BLaER1 (cell line): Measurements from ENCODE around the gene LMBR1.

Source experiments
- H3K27ac ChIP-seq: shearing (Covaris generic); formaldehyde crosslinking; 2 replicates; pipeline ENCODE4 v1.8.1; 2022
- H3K27me3 ChIP-seq: shearing (Covaris generic); formaldehyde crosslinking; 2 replicates; pipeline ENCODE4 v1.8.1; 2022
- H3K36me3 ChIP-seq: shearing (Covaris generic); formaldehyde crosslinking; 2 replicates; pipeline ENCODE4 v1.8.1; 2022
- H3K4me1 ChIP-seq: shearing (Covaris generic); formaldehyde crosslinking; 2 replicates; pipeline ENCODE4 v1.8.1; 2022
- H3K4me2 ChIP-seq: shearing (Covaris generic); formaldehyde crosslinking; 2 replicates; pipeline ENCODE4 v1.8.1; 2022
- H3K4me3 ChIP-seq: shearing (Covaris generic); formaldehyde crosslinking; 2 replicates; pipeline ENCODE4 v1.8.1; 2022
- H3K9ac ChIP-seq: shearing (Covaris generic); formaldehyde crosslinking; 2 replicates; pipeline ENCODE4 v1.8.1; 2022
- H3K9me3 ChIP-seq: shearing (Covaris generic); formaldehyde crosslinking; 2 replicates; pipeline ENCODE4 v1.8.1; 2022
- H4K20me1 ChIP-seq: shearing (Covaris generic); formaldehyde crosslinking; 2 replicates; pipeline ENCODE4 v1.8.1; 2022
- Cebpa-rat ChIP-seq: shearing (Covaris generic); IDR thresholded peaks from 2 replicates; pipeline ENCODE4 v1.8.1; 2022

Gene LMBR1

GRCh38 chr7:156781972-156782371 lies 111.0 kb downstream of the LMBR1 start:
- no peak overlapping the region for H3K27ac ChIP-seq
- no peaks in the 10 kb centered on the region for H3K27me3 ChIP-seq
- H3K36me3 ChIP-seq = peaks cover 17% of the 10 kb centered on the region
- H3K9ac ChIP-seq = no peak overlapping the region
- H4K20me1 ChIP-seq = no peaks in the 10 kb centered on the region
- peaks cover 11% of the 10 kb centered on the region for H3K4me1 ChIP-seq
- no peak overlapping the region for H3K4me2 ChIP-seq
- H3K4me3 ChIP-seq = no peak overlapping the region
- no peaks in the 10 kb centered on the region for H3K9me3 ChIP-seq
- no peak for TF ChIP-seq Cebpa-rat

DNA sequence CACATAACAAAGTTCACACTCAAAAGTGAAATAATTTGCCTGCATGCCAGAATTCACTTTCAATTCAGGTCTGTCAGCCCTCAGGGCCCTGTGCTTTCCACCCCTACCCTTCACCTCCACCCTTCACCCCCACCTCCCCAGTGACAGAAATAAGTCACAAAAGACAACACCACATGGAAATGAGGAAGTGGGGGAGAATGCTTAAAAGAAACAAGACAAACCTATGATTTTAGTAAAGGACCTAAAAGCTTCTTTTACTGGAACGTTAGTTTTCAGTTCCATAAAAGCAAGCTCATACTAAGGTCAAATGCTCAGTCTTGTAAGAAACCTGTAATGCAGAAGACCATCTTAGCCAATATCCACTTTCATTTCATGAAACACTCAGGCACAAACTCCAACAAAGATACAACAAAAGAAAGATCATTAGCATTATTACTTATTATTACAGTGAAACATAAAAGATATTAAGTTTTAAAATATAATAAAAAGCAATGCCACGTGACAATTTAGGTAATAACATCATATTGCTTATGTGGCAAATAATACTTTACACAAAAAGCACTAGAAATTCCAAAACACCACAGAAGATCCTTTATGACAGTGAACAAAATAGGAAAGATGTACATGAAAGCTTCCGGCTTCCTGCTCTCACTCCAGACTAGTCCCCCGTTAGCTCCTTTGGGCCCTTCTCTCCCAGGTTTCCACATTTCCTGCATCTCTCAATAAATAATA lies 112.1 kb downstream of the LMBR1 start:
- TF ChIP-seq Cebpa-rat = no peak
- no peak overlapping the region for H3K9ac ChIP-seq
- peaks cover 17% of the 10 kb centered on the region for H3K36me3 ChIP-seq
- no peaks in the 10 kb centered on the region for H3K9me3 ChIP-seq
- no peaks in the 10 kb centered on the region for H3K27me3 ChIP-seq
- H4K20me1 ChIP-seq = no peaks in the 10 kb centered on the region
- peaks cover 11% of the 10 kb centered on the region for H3K4me1 ChIP-seq
- no peak overlapping the region for H3K4me3 ChIP-seq
- H3K4me2 ChIP-seq = 0 out of 2 replicates have a peak overlapping the region, but pooled peaks have one; percentile 0
- H3K27ac ChIP-seq = no peak overlapping the region

DNA sequence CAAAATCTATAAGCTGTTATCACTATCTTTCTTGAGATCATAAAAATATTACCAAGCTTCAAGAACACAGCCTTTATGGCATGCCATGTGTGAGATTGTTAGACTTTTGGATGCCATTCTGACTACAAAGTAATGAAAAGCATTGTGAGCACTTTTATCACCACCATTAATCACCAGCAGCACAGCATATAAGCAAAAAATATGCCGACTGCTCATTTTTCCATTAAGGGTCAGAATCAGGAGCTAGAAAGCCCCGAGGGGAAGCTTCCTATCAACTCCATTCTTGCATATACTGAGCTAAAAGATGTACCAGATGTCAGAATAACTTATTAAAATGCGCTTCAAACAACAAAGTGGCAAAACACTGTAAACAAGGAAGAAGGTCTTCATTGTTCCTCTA lies 114.3 kb downstream of the LMBR1 start:
- no peak overlapping the region for H3K4me3 ChIP-seq
- H3K4me1 ChIP-seq = peaks cover 11% of the 10 kb centered on the region
- TF ChIP-seq Cebpa-rat = no peak
- no peak overlapping the region for H3K4me2 ChIP-seq
- H3K9me3 ChIP-seq = peaks cover 15% of the 10 kb centered on the region; the same call in 1 of the 2 replicates
- no peak overlapping the region for H3K27ac ChIP-seq
- no peaks in the 10 kb centered on the region for H4K20me1 ChIP-seq
- H3K9ac ChIP-seq = no peak overlapping the region
- H3K36me3 ChIP-seq = peaks cover 18% of the 10 kb centered on the region
- no peaks in the 10 kb centered on the region for H3K27me3 ChIP-seq

DNA sequence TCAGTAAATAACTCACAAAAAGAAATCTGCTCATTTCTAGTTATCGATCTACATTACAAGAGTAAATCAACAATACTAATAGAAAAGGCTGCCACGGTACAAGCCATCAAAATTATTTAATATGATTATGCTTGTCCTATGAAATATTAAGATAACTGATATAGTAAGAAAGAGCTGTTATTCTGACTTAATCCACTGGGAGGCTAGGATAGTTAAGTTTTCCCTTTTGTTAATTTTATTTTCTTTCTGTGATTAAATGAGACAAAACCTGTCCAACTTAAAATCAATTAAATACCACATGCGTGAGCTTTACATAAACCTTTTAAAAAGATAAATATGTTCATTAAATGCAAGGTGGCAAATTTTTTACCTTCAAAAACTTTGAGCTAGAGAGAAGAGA lies 114.8 kb downstream of the LMBR1 start:
- Histone ChIP-seq H3K4me3 (no peak overlapping the region), H3K9me3 (peaks cover 20% of the 10 kb centered on the region), H3K4me2 (no peak overlapping the region), H3K36me3 (peaks cover 18% of the 10 kb centered on the region), H3K27me3 (no peaks in the 10 kb centered on the region), H3K9ac (no peak overlapping the region), H3K4me1 (peaks cover 11% of the 10 kb centered on the region), H4K20me1 (no peaks in the 10 kb centered on the region), H3K27ac (no peak overlapping the region)
- TF ChIP-seq Cebpa-rat = no peak

GRCh38 chr7:156777364-156778069 lies 115.5 kb downstream of the LMBR1 start:
- Histone ChIP-seq H3K9me3 (peaks cover 21% of the 10 kb centered on the region), H3K9ac (no peak overlapping the region), H3K27ac (no peak overlapping the region), H4K20me1 (no peaks in the 10 kb centered on the region), H3K27me3 (no peaks in the 10 kb centered on the region), H3K4me2 (no peak overlapping the region), H3K4me1 (peaks cover 11% of the 10 kb centered on the region), H3K36me3 (peaks cover 15% of the 10 kb centered on the region), H3K4me3 (no peak overlapping the region)
- TF ChIP-seq Cebpa-rat = no peak

GRCh38 chr7:156776527-156776926 lies 116.5 kb downstream of the LMBR1 start:
- Histone ChIP-seq H3K27ac (no peak overlapping the region), H3K4me3 (no peak overlapping the region), H3K4me1 (peaks cover 11% of the 10 kb centered on the region), H3K9ac (no peak overlapping the region), H3K4me2 (no peak overlapping the region), H3K36me3 (peaks cover 10% of the 10 kb centered on the region), H3K27me3 (no peaks in the 10 kb centered on the region), H4K20me1 (no peaks in the 10 kb centered on the region), H3K9me3 (peaks cover 21% of the 10 kb centered on the region)
- TF ChIP-seq Cebpa-rat = no peak

GRCh38 chr7:156773966-156774365 lies 119.0 kb downstream of the LMBR1 start:
- no peaks in the 10 kb centered on the region for H3K4me1 ChIP-seq
- H3K4me3 ChIP-seq = no peak overlapping the region
- H3K9ac ChIP-seq = no peak overlapping the region

GRCh38 chr7:156772725-156773124 lies 120.3 kb downstream of the LMBR1 start:
- Histone ChIP-seq H3K36me3 (peaks cover 10% of the 10 kb centered on the region), H3K4me1 (no peaks in the 10 kb centered on the region), H3K27me3 (no peaks in the 10 kb centered on the region), H3K4me3 (no peak overlapping the region), H4K20me1 (no peaks in the 10 kb centered on the region), H3K9me3 (peaks cover 21% of the 10 kb centered on the region), H3K4me2 (no peak overlapping the region), H3K9ac (no peak overlapping the region), H3K27ac (no peak overlapping the region)
- TF ChIP-seq Cebpa-rat = no peak

More at GRCh38 chr7:156773966-156774365, 119.0 kb downstream of the LMBR1 start:
- Histone ChIP-seq H3K4me2 (no peak overlapping the region), H3K27me3 (no peaks in the 10 kb centered on the region), H4K20me1 (no peaks in the 10 kb centered on the region), H3K27ac (no peak overlapping the region), H3K36me3 (peaks cover 10% of the 10 kb centered on the region), H3K9me3 (peaks cover 21% of the 10 kb centered on the region)
- TF ChIP-seq Cebpa-rat = no peak

DNA sequence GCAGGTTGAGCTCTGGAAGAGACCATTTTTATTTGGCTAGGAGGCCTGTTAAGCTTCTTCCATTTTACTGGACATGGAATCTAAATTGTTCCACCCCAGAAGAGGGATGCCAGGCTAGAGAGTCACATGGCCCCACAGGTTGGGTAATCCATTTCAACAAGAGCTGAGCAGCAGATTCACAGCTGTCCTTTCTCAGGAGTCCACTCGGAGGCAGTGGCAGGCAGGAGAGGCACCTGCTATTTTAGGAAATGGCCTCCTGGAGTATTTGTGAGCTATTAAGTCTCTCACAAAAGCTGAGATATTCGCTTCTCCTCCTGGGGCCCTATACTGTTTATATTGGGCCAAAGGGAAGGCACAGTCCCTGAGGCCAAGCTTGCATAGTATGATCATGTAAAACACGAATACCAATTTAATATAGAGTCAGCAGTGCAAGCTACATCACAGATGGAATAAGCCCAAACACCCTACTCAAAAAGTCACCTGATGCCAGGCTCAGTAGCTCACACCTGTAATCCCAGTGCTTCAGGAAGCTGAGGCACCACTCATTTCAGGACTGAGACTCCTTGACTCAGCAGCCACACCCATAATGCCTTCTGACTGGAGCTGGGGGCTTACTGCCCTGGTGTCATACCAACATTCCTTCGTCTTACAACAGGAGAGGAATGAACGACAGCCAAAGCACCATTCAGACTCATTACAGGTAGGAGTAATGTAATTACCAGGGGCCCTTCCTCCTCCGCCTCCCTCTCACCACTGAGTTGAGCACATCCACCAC lies 124.1 kb downstream of the LMBR1 start:
- no peak overlapping the region for H3K9ac ChIP-seq
- H3K9me3 ChIP-seq = peaks cover 8% of the 10 kb centered on the region
- H4K20me1 ChIP-seq = peaks cover 6% of the 10 kb centered on the region; the same call in 1 of the 2 replicates
- H3K36me3 ChIP-seq = peaks cover 10% of the 10 kb centered on the region
- no peak for TF ChIP-seq Cebpa-rat
- H3K4me2 ChIP-seq = no peak overlapping the region
- H3K4me1 ChIP-seq = no peaks in the 10 kb centered on the region
- H3K4me3 ChIP-seq = no peak overlapping the region
- no peaks in the 10 kb centered on the region for H3K27me3 ChIP-seq
- H3K27ac ChIP-seq = no peak overlapping the region

- H4K20me1 ChIP-seq = peaks cover 6% of the 10 kb centered on the region; the same call in 1 of the 2 replicates
- H3K4me1 ChIP-seq = no peaks in the 10 kb centered on the region
- H3K4me2 ChIP-seq = no peak overlapping the region
- H3K9ac ChIP-seq = no peak overlapping the region
- peaks cover 12% of the 10 kb centered on the region for H3K36me3 ChIP-seq
- TF ChIP-seq Cebpa-rat = no peak
- H3K27me3 ChIP-seq = no peaks in the 10 kb centered on the region
- H3K4me3 ChIP-seq = no peak overlapping the region
- H3K9me3 ChIP-seq = no peaks in the 10 kb centered on the region
- H3K27ac ChIP-seq = no peak overlapping the region
Observed at GRCh38 chr7:156766666-156767065, 126.3 kb downstream of the LMBR1 start.
